HUES48 (cell line): ENCODE results near the gene TMUB1.

Source experiments
- H3K27ac ChIP-seq: one replicate; pipeline ENCODE4 v1.7.0; 2013; ENCODE audit warnings: low read depth, low read length, inconsistent platforms
- H3K27me3 ChIP-seq: 2 replicates; pipeline ENCODE4 v1.6.1; 2013; ENCODE audit warnings: mild to moderate bottlenecking, low read length; ENCODE audit not compliant: control insufficient read depth, insufficient read depth
- H3K36me3 ChIP-seq: 2 replicates; pipeline ENCODE4 v1.6.1; 2013; ENCODE audit warnings: low read length; ENCODE audit not compliant: control insufficient read depth, insufficient read depth
- H3K4me1 ChIP-seq: 2 replicates; pipeline ENCODE4 v1.6.1; 2013; ENCODE audit warnings: mild to moderate bottlenecking, low read length; ENCODE audit not compliant: control insufficient read depth, insufficient read depth
- H3K4me3 ChIP-seq: 2 replicates; pipeline ENCODE4 v1.5.1; 2013; ENCODE audit warnings: mild to moderate bottlenecking, low read depth, low read length
- H3K9ac ChIP-seq: 2 replicates; pipeline ENCODE4 v1.6.1; 2013; ENCODE audit warnings: mild to moderate bottlenecking, low read depth, low read length, moderate library complexity
- H3K9me3 ChIP-seq: 2 replicates; pipeline ENCODE4 v1.6.1; 2013; ENCODE audit warnings: low read length; ENCODE audit not compliant: control insufficient read depth, insufficient read depth

The TMUB1 gene

DNA sequence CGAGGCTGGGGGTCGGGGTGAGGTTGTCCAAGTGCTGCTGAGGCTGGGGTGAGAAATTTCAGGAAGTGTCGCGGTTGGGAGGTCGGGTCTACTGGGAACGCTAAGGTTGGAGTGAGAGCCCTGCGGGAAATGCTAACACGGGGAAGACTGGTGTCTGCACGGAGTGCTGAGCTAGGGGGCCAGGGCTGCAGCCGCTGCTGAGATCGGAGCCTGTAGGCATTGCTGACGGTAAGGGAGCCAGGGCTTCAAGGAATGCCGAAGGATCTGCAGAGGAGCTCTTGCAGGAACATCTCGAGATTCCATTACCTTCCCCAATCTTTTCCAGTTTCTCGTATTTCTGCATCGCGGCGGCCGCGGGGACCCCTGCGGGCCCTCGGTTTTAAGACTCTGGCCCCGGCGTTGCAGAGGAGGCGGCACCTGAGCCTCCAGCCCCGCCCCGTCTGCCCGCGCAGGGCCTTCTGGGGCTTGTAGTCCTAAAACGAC lies 25.7 kb downstream of the TMUB1 start, which contains the start of gene CDK5:
TSS of gene CDK5 (minus strand) at position 392 of the 483 bp plus-strand sequence. CDS start at position 343, 49 bp downstream.
- Histone ChIP-seq H3K4me3 (peak within 1 kb of the TSS; percentile 86), H3K27me3 (peaks cover 8% of the 10 kb centered on the region), H3K9me3 (no peaks in the 10 kb centered on the region), H3K9ac (no peak within 1 kb of the TSS; the same call in 1 of the 2 replicates), H3K36me3 (no peaks in the 10 kb centered on the region), H3K4me1 (peaks cover 40% of the 10 kb centered on the region), H3K27ac (peak within 1 kb of the TSS; percentile 91)

DNA sequence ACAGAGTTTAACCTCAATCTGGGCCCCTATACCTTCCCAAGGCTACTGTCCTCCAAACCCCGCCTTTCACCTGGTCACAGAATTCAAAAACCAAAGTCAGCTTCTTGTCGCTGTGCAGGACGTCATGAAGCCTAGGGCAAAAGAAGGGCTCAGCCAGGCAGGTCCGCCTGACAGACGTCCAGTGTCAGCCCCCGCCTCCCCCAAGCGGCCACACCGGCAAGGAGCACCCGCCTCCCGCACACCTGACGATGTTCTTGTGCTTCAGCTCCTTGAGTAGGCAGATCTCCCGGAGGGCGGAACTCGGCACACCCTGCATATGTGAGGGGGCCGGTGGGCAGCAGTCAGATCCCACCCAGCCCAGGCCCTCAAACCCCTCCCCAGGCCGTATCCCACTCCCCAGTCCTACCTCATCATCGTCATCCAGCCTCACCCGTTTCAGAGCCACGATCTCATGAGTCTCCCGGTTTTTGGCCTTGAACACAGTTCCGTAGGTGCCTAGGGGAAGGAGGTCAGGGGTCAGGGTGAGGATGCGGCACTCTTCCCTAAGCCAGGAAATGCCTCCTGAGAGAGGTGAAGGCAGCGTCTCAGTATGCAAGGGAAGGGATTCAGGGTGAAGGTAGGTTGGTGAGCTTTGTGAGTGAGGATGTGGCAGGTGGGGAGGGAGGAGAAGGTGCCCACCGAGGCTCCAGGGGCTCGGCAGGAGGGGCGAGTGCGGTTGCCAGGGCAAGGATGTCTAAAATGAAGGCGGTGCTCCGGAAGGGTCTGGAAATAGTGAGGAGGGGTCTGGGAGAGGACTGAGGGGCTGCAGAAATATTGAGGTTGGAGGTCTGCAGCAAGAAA lies 26.4 kb downstream of the TMUB1 start:
- Histone ChIP-seq H3K27me3 (peaks cover 12% of the 10 kb centered on the region), H3K9ac (no peak overlapping the region), H3K36me3 (no peaks in the 10 kb centered on the region), H3K27ac (no peak overlapping the region), H3K4me1 (peaks cover 36% of the 10 kb centered on the region), H3K9me3 (no peaks in the 10 kb centered on the region), H3K4me3 (peak overlapping the region; percentile 86)

DNA sequence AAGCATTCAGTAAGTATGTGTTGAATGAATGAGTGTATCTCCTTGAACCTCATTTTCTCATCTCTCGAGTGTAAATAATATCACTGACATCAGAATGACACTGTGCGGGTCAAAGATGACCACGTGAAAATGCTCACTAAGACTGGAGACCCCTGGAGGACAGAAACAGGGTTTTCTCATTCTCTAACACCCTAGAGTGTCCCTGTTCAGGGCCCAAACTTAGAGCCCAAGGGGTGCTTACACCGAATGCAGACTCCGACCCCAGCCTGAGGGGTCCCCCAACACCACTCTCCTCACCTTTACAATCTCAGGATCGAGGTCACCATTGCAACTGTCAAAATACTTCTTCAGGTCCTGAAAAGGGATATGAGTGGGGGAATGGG lies 27.0 kb downstream of the TMUB1 start:
- H3K4me1 ChIP-seq, result peaks cover 33% of the 10 kb centered on the region
- H3K27me3 ChIP-seq, result peaks cover 16% of the 10 kb centered on the region
- H3K4me3 ChIP-seq, result peak overlapping the region; percentile 86; the same call in 1 of the 2 replicates
- H3K9ac ChIP-seq, result no peak overlapping the region
- H3K9me3 ChIP-seq, result no peaks in the 10 kb centered on the region
- no peak overlapping the region for H3K27ac ChIP-seq
- no peaks in the 10 kb centered on the region for H3K36me3 ChIP-seq

DNA sequence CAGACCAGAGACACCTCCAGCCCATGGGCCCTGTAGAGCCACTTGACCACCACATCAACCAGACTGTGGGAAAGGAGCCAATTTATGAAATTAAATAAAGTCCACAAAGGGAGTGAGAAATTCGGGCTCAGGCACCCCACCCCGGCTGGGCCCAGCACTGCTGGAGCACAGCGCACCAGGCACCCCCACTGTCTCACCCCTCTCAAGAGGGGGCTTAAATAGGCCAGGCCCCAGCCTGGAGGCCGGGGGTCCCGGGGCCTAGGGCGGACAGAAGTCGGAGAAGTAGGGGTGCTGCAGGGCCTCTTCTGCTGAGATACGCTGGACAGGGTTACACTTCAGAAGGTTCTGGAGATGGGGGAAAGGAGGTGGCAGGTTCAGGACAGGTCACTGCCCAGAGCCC lies 29.5 kb downstream of the TMUB1 start:
- H3K9ac ChIP-seq, result no peak overlapping the region
- peaks cover 37% of the 10 kb centered on the region for H3K27me3 ChIP-seq
- H3K4me1 ChIP-seq, result peaks cover 19% of the 10 kb centered on the region
- no peak overlapping the region for H3K27ac ChIP-seq
- H3K9me3 ChIP-seq, result no peaks in the 10 kb centered on the region
- no peak overlapping the region for H3K4me3 ChIP-seq
- H3K36me3 ChIP-seq, result no peaks in the 10 kb centered on the region

DNA sequence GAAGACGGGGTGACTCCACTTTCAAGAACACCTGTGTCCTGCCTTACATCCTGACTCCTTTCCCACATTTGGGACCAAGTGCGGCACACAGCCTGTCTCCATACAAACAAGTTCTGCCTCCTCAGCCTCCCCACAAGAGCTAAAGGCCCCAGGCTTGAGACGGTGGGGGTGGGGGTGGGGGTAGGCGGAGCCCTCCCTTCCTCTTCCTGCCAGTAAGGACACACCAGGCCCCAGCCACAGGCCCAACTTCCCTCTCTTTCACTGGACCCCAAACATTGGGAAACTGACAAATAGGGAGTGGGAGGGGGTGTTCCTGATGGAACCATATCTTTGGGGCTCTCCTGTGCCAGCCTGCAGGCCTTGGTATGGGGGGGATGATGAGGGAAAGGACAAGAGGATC lies 30.2 kb downstream of the TMUB1 start:
- H3K4me1 ChIP-seq, result peaks cover 12% of the 10 kb centered on the region; the same call in 1 of the 2 replicates
- no peak overlapping the region for H3K4me3 ChIP-seq
- peaks cover 39% of the 10 kb centered on the region for H3K27me3 ChIP-seq
- no peaks in the 10 kb centered on the region for H3K9me3 ChIP-seq
- H3K36me3 ChIP-seq, result no peaks in the 10 kb centered on the region
- H3K27ac ChIP-seq, result no peak overlapping the region
- H3K9ac ChIP-seq, result no peak overlapping the region

DNA sequence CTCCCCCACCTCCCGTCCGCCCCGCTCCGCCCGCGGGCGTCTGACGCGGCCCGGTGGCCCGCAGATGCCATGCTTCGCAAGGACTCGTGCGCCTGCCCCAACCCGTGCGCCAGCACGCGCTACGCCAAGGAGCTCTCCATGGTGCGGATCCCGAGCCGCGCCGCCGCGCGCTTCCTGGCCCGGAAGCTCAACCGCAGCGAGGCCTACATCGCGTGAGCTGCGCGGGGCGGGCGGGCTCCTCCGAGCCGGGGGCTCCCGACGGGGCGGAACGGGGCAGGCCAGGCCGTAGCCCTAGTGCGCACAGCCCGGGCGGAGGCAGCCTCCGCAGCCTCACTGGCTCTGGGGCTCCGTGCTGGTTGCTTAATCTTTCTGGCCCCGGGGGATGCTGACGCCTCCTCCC lies 32.2 kb downstream of the TMUB1 start:
- peak overlapping the region; percentile 36 for H3K4me3 ChIP-seq
- 0 out of 2 replicates have a peak, but pooled peaks cover 3% of the 10 kb centered on the region for H3K4me1 ChIP-seq
- no peaks in the 10 kb centered on the region for H3K9me3 ChIP-seq
- no peak overlapping the region for H3K27ac ChIP-seq
- no peak overlapping the region for H3K9ac ChIP-seq
- peaks cover 35% of the 10 kb centered on the region for H3K27me3 ChIP-seq
- H3K36me3 ChIP-seq, result no peaks in the 10 kb centered on the region

DNA sequence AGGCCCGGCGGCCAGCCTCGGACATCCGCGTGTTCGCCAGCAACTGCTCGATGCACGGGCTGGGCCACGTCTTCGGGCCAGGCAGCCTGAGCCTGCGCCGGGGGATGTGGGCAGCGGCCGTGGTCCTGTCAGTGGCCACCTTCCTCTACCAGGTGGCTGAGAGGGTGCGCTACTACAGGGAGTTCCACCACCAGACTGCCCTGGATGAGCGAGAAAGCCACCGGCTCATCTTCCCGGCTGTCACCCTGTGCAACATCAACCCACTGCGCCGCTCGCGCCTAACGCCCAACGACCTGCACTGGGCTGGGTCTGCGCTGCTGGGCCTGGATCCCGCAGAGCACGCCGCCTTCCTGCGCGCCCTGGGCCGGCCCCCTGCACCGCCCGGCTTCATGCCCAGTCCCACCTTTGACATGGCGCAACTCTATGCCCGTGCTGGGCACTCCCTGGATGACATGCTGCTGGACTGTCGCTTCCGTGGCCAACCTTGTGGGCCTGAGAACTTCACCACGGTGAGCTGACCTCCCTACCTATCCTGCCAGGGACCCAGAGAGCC lies 34.3 kb downstream of the TMUB1 start:
- Histone ChIP-seq H3K36me3 (no peaks in the 10 kb centered on the region), H3K9ac (no peak overlapping the region), H3K27ac (no peak overlapping the region), H3K4me1 (0 out of 2 replicates have a peak, but pooled peaks cover 3% of the 10 kb centered on the region), H3K4me3 (no peak overlapping the region), H3K27me3 (peaks cover 35% of the 10 kb centered on the region), H3K9me3 (no peaks in the 10 kb centered on the region)

DNA sequence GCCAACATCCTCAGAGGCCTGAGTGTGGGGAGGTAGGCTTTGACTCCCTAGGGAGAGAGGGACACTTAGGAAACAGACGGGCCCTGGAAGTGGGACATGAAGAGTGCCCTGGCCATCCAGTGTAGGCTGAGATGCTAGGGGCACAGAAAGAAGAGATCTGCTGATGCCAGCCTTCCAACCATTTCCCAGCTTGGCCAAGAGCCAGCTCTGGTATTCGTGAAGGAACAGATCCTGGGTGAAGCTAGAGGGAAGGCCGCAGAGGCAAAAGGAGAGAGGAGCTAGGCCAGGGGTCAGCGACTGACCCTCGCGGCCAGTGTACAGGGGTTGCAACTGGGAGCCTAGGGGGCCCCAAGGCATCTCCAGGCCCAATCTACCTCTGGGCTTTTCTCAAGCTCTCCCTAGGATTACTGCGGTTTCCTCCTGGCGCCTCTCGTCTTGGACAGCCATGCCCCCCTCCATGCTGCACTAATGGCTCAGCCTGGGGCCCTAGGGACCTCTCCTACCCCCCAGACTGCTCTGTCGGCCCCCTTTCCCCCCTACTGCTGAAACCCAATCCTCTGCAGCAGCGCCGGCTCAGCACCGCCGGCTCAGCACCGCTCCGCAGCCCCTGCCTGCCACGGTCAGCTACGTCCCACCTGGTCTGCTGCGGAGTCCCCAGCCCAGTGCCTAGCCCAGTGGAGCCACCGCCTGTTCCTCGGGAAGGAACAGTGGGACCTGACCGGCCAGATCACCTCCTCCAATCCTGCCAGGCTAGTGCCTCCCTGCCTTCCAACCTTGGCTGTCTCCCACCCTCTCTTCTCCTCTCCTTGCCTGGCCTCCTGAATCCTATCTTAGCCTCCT lies 35.1 kb downstream of the TMUB1 start, which contains the start of gene ASIC3:
TSS of gene ASIC3 (plus strand) at position 556 of the 840 bp plus-strand sequence. CDS start 355 bp downstream, outside the sequence.
- H3K4me1 ChIP-seq, result 0 out of 2 replicates have a peak, but pooled peaks cover 3% of the 10 kb centered on the region
- peaks cover 35% of the 10 kb centered on the region for H3K27me3 ChIP-seq
- no peak within 1 kb of the TSS for H3K9ac ChIP-seq
- H3K9me3 ChIP-seq, result no peaks in the 10 kb centered on the region
- no peaks in the 10 kb centered on the region for H3K36me3 ChIP-seq
- no peak within 1 kb of the TSS for H3K27ac ChIP-seq
- H3K4me3 ChIP-seq, result no peak within 1 kb of the TSS

DNA sequence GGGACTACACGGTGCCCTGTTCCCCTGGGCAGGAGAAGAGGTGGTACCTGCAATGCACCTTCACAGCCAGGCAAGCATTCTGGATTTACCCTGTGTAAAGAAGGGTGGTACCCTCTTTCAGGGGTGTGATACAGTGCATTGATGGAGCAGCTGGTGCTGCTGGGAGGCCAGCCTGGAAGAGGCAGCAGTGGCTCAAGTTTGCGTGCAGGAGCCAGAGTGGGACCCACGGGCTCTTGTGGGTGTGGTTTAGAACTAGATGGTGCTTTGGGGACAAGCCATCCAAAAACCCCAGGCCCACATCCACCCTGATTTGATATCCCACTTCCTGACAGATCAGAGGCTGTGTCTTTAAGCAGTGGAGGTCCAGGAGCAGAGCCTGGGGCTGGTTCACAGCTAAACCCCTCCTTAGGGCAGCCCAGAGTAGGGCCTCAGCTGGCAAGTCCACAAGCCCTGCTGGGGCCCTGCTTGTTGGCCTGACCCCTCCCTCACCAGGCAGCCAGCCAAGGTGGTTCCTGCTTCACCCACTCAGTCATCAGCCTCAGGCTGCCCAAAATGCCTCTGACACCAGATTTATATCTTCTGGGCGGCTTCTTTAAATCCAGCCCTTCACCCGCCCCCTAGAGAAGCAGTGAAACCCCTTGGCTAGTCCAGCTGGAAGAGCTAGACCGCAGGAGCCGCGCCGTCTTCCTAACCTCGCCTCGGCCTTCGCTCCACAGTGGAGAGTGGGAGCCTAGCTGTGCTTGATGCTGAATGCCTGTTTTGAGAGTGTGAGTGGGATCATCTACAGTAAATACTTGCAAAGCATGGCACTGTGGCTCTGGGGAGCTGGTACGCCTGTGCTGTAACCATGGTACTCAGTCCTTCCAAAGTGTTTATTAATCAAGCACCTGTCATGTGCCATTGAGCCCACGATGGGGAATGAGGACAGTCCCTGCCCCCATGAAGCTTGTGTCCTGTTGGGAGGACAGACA lies 36.4 kb downstream of the TMUB1 start:
- H3K27ac ChIP-seq, result no peak overlapping the region
- H3K9me3 ChIP-seq, result no peaks in the 10 kb centered on the region
- no peaks in the 10 kb centered on the region for H3K36me3 ChIP-seq
- no peak overlapping the region for H3K4me3 ChIP-seq
- H3K27me3 ChIP-seq, result peaks cover 27% of the 10 kb centered on the region
- H3K9ac ChIP-seq, result no peak overlapping the region
- 0 out of 2 replicates have a peak, but pooled peaks cover 3% of the 10 kb centered on the region for H3K4me1 ChIP-seq

DNA sequence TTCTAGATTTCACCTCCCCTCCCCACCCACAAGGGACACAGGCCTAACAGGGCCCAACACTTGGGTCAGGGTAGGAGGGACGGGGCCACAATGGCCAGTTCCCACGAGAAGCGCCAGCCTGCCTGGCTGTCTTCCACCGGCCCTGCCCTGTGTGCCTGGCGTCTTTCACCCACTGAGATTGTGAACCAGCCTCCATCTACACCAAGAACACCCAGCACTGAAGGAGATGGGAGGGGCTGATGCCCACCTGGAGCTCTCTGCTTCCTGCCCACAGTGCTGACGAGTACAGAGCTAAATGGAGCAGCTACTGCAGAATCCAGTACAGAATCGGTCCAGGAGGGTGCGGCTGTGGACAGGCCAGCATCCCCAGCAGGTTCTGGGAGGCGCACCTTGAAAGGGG lies 37.3 kb downstream of the TMUB1 start:
- Histone ChIP-seq H3K4me1 (no peaks in the 10 kb centered on the region), H3K9me3 (no peaks in the 10 kb centered on the region), H3K4me3 (no peak overlapping the region), H3K36me3 (no peaks in the 10 kb centered on the region), H3K27me3 (peaks cover 23% of the 10 kb centered on the region), H3K9ac (no peak overlapping the region), H3K27ac (no peak overlapping the region)
